Fibroblast of mammary gland (primary cell): ENCODE results near the gene HCFC1.

Source experiments
- DNase-seq: peaks from one replicate; pipeline ENCODE4 v3.0.0-alpha.2; 2010; ENCODE audit warnings: low read depth
- H3K4me3 ChIP-seq: 2 replicates; pipeline ENCODE4 v1.5.1; 2011; ENCODE audit warnings: low read depth, mild to moderate bottlenecking, low read length, moderate library complexity; ENCODE audit not compliant: control insufficient read depth
- TF ChIP-seq, protein P1 (sequence below): conservative IDR thresholded peaks from 2 replicates; pipeline ENCODE4 v1.5.1; 2011; ENCODE audit warnings: low read depth, low read length, inconsistent platforms; ENCODE audit not compliant: control insufficient read depth, insufficient read depth

HCFC1 gene

DNA sequence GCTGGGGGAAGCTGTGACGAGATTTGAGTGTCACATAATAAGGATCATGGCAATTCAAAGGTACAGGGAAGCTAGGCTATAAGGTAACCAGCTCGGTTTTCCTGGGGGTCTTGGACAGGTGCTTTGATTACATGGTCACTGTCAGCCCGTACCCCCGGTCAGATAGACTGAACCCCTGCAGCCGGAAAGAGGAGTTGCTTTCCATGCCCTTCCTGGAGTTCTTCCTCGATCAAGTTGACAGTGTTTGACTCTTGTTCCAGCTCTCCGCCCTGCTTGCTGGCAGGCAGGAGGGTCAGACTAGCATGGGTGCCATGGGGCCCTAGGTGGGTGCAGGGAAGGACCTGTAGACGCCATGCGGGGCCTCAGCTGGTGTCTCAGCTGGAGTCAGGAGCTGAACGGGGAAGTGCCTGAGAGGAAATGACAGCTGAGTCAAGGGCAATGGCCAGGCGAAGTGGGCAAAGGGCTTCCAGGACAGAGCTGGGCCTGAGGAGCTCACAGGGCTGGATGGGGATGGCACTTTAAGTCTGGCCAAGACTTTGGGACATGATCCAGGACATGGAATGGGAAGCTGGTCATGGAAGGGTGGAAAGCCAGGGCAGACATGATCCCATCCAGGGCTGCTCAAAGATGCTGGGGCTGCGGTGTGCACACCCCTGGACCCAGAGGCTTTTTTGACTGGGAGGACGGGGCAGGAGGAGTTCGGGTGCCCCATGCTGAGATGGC, 2.5 kb upstream of the HCFC1 start:
- TF ChIP-seq, protein P1, sequence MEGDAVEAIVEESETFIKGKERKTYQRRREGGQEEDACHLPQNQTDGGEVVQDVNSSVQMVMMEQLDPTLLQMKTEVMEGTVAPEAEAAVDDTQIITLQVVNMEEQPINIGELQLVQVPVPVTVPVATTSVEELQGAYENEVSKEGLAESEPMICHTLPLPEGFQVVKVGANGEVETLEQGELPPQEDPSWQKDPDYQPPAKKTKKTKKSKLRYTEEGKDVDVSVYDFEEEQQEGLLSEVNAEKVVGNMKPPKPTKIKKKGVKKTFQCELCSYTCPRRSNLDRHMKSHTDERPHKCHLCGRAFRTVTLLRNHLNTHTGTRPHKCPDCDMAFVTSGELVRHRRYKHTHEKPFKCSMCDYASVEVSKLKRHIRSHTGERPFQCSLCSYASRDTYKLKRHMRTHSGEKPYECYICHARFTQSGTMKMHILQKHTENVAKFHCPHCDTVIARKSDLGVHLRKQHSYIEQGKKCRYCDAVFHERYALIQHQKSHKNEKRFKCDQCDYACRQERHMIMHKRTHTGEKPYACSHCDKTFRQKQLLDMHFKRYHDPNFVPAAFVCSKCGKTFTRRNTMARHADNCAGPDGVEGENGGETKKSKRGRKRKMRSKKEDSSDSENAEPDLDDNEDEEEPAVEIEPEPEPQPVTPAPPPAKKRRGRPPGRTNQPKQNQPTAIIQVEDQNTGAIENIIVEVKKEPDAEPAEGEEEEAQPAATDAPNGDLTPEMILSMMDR = no peak
- no peak overlapping the region for H3K4me3 ChIP-seq
- no peak for DNase-seq

DNA sequence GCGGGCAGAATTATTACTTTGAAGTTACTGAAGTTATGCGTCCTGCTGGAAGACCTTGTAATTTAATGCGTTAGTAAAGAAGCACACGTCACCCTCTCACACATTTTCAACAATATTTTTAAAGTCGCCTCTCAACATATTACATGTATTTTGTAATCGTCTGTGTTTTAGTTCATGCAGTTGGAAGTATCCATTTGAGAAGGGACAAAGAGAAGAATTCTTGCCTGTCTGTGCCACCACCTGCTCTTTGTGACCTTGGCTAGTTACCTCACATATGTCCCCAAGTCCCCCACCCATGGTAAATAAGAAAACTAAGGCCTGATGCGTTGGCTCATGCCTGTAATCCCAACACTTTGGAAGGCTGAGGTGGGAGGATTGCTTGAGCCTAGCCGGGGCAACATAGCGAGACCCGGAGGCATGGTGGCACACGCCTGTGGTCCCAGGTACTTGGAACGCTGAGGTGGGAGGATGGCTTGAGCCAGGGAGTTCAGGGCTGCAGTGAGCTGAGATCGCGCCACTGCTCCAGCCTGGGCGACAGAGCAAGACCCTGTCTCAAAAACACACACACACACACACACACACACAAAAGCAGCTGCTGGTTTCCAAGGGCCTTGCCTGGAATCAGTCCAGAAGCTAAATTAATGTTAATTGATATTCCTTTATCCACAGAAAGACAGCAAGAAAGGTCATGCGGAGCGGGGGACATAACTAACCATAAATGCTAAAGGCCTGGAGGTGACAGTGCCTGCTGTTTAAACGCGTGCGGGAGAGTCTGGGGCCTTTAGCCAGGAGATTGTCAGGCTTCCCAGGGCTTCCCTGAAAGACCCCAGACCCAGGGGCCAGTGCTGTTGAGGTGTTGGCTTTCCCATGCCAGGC, 1.7 kb upstream of the HCFC1 start:
- DNase-seq = peak; percentile 26
- TF ChIP-seq, protein P1 = no peak
- peak overlapping the region; percentile 64 for H3K4me3 ChIP-seq

DNA sequence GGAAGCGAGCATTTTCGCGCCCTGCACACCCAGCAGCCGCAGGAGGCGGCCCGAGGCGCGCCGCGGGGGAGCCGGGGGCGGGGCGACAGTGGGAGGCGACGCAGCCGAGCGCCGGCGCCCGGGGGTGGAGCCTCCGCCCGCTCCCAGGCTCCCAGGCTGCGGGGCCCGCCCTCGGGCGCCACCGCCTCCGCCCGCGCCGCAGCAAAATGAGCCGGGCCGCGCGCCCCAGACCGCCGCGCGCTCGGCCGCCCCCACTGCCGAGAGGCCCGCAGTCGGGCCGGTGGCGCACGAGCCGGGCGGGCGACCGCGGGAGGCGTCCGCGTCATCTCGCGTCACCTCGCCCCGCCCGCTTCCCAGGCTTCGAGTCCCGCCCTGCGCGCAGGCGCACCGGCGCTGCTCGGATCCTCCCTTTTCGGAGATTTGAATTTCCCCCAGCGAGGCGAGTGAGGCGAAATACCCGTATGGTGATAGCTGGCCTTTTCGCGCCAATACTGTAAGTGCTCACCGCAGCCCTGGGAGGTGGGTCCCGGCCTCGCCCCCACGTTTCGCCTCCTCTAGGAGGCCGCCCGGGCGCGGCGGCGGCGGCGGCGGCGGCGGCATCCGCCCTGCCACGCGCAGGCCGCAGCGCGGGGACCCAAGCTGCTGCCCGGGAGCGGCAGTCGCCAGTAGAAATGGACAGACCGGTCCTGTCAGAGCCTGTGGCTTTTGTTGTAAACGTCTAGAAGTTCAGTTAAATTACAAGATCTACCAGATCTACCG, 929 bp upstream of the HCFC1 start, which contains the start of gene TMEM187:
TMEM187 (plus strand) TSS at position 387 of the 759 bp plus-strand sequence. CDS start 9,309 bp downstream, outside the sequence.
- peak; percentile 90 for DNase-seq
- TF ChIP-seq, protein P1 = no peak
- peak within 1 kb of the TSS; percentile 95 for H3K4me3 ChIP-seq

DNA sequence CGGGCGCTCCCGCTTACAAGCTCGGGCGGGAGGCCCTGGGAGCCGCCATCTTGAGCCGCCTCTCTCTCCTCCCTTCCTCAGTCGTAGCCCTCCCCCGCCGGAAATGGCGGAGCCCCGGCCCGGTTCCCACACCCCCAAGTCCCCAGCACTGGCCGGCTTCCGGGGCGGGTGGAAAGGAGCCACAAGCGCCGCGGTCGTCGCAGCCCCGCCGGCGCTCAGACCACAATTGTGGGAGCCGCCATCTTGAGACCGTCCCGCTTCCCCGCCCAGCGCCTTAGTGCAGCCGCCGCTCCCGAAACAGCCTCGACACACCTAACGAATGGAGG, 531 bp downstream of the HCFC1 start:
- TF ChIP-seq, protein P1 = no peak
- peak overlapping the region; percentile 95 for H3K4me3 ChIP-seq
- DNase-seq = peak; percentile 87

DNA sequence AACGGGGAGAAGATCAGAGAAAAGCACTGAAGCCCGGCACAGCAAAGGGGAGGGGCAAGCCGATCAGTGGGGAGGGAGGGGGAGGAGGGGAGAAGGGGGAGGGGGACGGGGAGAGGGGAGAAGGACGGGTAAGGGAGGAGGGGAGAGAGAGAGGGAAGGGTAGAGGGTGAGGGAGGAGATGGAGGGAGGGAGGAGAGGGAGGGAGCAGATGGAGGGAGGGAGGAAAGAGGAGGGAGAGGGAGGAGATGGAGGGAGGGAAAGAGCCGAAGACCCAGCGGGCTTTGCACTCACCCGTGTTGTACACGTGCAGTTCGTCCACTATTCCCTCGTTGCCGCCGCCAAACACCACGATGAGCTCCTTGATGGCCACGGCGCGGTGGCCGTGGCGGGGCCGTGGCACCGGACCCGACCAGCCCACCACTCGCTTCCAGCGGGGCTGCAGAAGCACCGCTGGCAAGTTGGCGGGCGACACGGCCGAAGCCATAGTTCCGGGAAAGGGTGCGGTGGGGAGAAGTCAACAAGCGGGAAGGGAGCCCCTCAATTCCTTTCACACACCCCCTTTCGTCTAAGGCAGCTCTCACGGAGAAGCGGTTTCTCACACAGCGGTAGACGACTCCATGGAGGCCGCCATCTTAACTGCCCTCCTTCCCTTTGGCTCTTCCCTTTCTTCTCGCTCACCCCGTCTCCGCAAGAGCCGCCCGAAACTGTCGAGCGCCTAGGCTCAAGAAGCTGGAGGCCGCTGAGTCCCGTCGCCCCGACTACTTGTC, 1.1 kb downstream of the HCFC1 start:
- DNase-seq = peak; percentile 79
- H3K4me3 ChIP-seq = peak overlapping the region; percentile 95
- TF ChIP-seq, protein P1 = no peak

DNA sequence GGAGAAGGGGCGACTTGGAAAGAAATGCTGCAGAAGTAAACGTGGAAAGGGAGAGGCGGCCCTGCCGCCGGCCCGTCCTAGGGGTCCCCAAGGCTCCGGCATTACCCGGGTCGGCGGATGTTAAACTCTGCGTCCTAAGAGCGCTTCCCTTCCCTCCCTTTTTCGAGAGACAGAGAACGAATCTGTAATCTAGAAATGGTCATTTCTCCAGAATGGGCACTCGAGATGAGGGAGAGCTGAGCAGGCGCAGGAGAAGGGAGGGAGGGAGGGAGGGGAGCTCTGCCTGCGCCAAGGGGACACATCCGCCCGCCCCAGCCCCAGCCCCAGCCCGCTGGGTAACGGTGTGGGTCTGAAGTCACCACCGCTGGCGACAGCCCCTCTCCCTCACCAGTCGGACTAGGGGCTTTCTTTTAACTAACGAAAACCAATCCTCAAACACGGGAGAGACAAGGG, 1.7 kb downstream of the HCFC1 start:
- TF ChIP-seq, protein P1 = no peak
- DNase-seq = peak; percentile 26
- peak overlapping the region; percentile 95 for H3K4me3 ChIP-seq
